HepG2 (cell line): ENCODE data around the gene SLC5A6. TPM values are rescaled to one million over a fixed set of nuclear protein-coding genes. Genes with fewer than 3 reads are reported as not detected.

Experiments
- CENPT ChIP-seq: sonication (generic); formaldehyde crosslinking; IDR thresholded peaks from 2 replicates; pipeline ENCODE4 v1.8.0; 2022; ENCODE audit warnings: low read depth, mild to moderate bottlenecking, moderate library complexity, missing genetic modification reagents
- CENPX ChIP-seq: sonication (generic); formaldehyde crosslinking; IDR thresholded peaks from 2 replicates; pipeline ENCODE4 v1.9.0; 2021; ENCODE audit warnings: mild to moderate bottlenecking, missing genetic modification reagents, moderate library complexity
- CHCHD3 ChIP-seq: sonication (generic); formaldehyde crosslinking; IDR thresholded peaks from 2 replicates; pipeline ENCODE4 v1.8.0; 2022; ENCODE audit warnings: mild to moderate bottlenecking, missing genetic modification reagents, moderate library complexity
- KDM1A ChIP-seq: IDR thresholded peaks from 2 replicates; pipeline ENCODE4 v1.6.1; 2016; ENCODE audit warnings: missing compliant biosample characterization
- MAF1 ChIP-seq: sonication (generic); formaldehyde crosslinking; IDR thresholded peaks from 2 replicates; pipeline ENCODE4 v1.5.0; 2020; ENCODE audit warnings: missing genetic modification reagents, borderline replicate concordance
- MEIS1 ChIP-seq: sonication (generic); formaldehyde crosslinking; IDR thresholded peaks from 2 replicates; pipeline ENCODE4 v1.9.0; 2021; ENCODE audit warnings: mild to moderate bottlenecking, missing genetic modification reagents, moderate library complexity, borderline replicate concordance
- NFIB ChIP-seq: sonication (generic); formaldehyde crosslinking; IDR thresholded peaks from 2 replicates; pipeline ENCODE4 v1.9.0; 2021; ENCODE audit warnings: missing genetic modification reagents, mild to moderate bottlenecking, borderline replicate concordance
- NFKB2 ChIP-seq: sonication (generic); formaldehyde crosslinking; IDR thresholded peaks from 2 replicates; pipeline ENCODE4 v1.4.0; 2020; ENCODE audit warnings: missing genetic modification reagents, borderline replicate concordance
- SRF ChIP-seq: IDR thresholded peaks from 2 replicates; pipeline ENCODE4 v1.6.1; 2011; ENCODE audit warnings: mild to moderate bottlenecking, low read depth, low read length, moderate library complexity
- WIZ ChIP-seq: sonication (generic); formaldehyde crosslinking; IDR thresholded peaks from 2 replicates; pipeline ENCODE4 v1.5.1; 2020; ENCODE audit warnings: mild to moderate bottlenecking, missing genetic modification reagents
- ZNF367 ChIP-seq: sonication (generic); formaldehyde crosslinking; IDR thresholded peaks from 2 replicates; pipeline ENCODE4 v1.4.0; 2020; ENCODE audit warnings: missing genetic modification reagents, borderline replicate concordance
- ZNF577 ChIP-seq: sonication (generic); formaldehyde crosslinking; IDR thresholded peaks from 2 replicates; pipeline ENCODE4 v1.4.0; 2020; ENCODE audit warnings: mild to moderate bottlenecking, low read depth, missing genetic modification reagents, borderline replicate concordance
- ZNF816 ChIP-seq: sonication (generic); formaldehyde crosslinking; IDR thresholded peaks from 2 replicates; pipeline ENCODE4 v1.8.0; 2022; ENCODE audit warnings: missing genetic modification reagents, mild to moderate bottlenecking, borderline replicate concordance
- ZNF841 ChIP-seq: sonication (generic); formaldehyde crosslinking; IDR thresholded peaks from 2 replicates; pipeline ENCODE4 v1.8.1; 2023; ENCODE audit warnings: missing genetic modification reagents, borderline replicate concordance
- polyA plus RNA-seq, 8 experiments: library from polyadenylated mRNA; depleted of rRNA in 3 of 8; stranded (reverse) in 7 of 8; unstranded in 1 of 8; fragments of >200 nt; fragmentation: Illumina TruSeq in 4 of 8; extraction: Trizol in 4 of 8; gene quantifications; 2 replicates each; pipeline versions ENCODE4 v1.2.1 to v1.2.3, GENCODE V29; 2011 to 2016; ENCODE audit warnings: low read depth in 4 of 8, missing spikeins in 1 of 8, mixed read lengths in 1 of 8; ENCODE audit not compliant: insufficient read depth in 1 of 8
- total RNA-seq, 5 experiments: library from RNA; depleted of rRNA; stranded (reverse); fragments of >200 nt; fragmentation: Illumina TruSeq; extraction: Trizol; gene quantifications; 2 replicates each; pipeline ENCODE4 v1.2.3, GENCODE V29; 2016; ENCODE audit warnings: low read depth in 1 of 5
- TF ChIP-seq, protein P1 (sequence below): IDR thresholded peaks from 2 replicates; pipeline ENCODE4 v1.4.0; 2020; ENCODE audit warnings: mild to moderate bottlenecking, missing genetic modification reagents
- TF ChIP-seq, protein P2 (sequence below): sonication (generic); formaldehyde crosslinking; IDR thresholded peaks from 2 replicates; pipeline ENCODE4 v1.5.0; 2020; ENCODE audit warnings: missing genetic modification reagents
- TF ChIP-seq, protein P3 (sequence below): sonication (generic); formaldehyde crosslinking; IDR thresholded peaks from 2 replicates; pipeline ENCODE4 v1.8.0; 2022; ENCODE audit warnings: mild to moderate bottlenecking, missing genetic modification reagents, moderate library complexity
- TF ChIP-seq, protein P4 (sequence below), 2 experiments: sonication (generic) in 1 of 2; formaldehyde crosslinking in 1 of 2; IDR thresholded peaks; 2 replicates each; pipeline versions ENCODE4 v1.4.0 to v1.6.1; 2018 to 2020; ENCODE audit warnings: missing genetic modification reagents in 2 of 2, borderline replicate concordance in 1 of 2, low read depth in 1 of 2, mild to moderate bottlenecking in 1 of 2, missing biosample characterization in 1 of 2
- TF ChIP-seq, protein P5 (sequence below): sonication (generic); formaldehyde crosslinking; IDR thresholded peaks from 2 replicates; pipeline ENCODE4 v1.4.0; 2020; ENCODE audit warnings: missing genetic modification reagents

The SLC5A6 gene
- total and polyA plus RNA-seq, 2 of the 13 experiments (the other 11 are each of a cell fraction or from before 2014, with no cell fraction given), result 135 to 417 TPM

DNA sequence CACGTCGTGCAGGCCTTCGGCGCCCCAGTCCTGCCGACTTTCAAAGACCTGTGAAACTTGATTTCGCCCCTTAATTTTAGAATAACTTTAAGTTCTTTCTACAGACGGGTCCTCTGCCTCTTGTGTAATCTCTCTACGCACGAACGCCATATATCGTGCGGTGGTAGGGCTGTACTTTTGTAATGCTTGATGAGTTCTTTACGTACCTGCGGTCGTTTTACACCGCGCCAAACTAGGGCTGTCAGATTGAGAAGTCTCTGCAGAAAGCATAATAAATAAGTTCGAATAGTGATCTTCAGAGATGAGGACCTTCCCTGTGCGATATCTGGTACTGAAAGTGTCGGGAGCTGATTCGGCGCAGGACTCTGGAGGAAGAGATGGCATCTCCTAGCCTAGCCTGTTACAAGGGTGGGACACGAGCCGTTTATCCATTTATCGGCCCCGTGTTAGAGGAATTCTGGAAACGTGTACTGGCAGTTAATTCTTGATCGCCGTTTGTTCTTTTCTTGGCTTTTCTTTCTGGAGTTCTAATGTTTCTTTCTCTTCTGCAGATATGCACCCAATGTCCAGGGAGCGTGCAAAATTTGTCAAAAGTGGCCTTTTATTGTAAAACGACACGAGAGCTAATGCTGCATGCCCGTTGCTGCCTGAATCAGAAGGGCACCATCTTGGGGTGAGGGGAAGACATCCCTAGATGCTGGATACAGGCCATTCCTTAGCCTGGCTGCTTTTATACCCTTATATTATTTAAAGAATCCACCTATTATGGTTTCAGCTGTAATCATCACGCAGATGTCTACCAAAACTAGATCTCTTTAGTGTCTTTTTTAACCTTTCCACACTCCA, 781 bp upstream of the SLC5A6 start (continued):
- TF ChIP-seq, protein P1, sequence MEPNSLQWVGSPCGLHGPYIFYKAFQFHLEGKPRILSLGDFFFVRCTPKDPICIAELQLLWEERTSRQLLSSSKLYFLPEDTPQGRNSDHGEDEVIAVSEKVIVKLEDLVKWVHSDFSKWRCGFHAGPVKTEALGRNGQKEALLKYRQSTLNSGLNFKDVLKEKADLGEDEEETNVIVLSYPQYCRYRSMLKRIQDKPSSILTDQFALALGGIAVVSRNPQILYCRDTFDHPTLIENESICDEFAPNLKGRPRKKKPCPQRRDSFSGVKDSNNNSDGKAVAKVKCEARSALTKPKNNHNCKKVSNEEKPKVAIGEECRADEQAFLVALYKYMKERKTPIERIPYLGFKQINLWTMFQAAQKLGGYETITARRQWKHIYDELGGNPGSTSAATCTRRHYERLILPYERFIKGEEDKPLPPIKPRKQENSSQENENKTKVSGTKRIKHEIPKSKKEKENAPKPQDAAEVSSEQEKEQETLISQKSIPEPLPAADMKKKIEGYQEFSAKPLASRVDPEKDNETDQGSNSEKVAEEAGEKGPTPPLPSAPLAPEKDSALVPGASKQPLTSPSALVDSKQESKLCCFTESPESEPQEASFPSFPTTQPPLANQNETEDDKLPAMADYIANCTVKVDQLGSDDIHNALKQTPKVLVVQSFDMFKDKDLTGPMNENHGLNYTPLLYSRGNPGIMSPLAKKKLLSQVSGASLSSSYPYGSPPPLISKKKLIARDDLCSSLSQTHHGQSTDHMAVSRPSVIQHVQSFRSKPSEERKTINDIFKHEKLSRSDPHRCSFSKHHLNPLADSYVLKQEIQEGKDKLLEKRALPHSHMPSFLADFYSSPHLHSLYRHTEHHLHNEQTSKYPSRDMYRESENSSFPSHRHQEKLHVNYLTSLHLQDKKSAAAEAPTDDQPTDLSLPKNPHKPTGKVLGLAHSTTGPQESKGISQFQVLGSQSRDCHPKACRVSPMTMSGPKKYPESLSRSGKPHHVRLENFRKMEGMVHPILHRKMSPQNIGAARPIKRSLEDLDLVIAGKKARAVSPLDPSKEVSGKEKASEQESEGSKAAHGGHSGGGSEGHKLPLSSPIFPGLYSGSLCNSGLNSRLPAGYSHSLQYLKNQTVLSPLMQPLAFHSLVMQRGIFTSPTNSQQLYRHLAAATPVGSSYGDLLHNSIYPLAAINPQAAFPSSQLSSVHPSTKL (CRISPR knock-in tag), result no peak
- no peak for TF ChIP-seq CENPX (CRISPR knock-in tag)
- TF ChIP-seq, protein P2, sequence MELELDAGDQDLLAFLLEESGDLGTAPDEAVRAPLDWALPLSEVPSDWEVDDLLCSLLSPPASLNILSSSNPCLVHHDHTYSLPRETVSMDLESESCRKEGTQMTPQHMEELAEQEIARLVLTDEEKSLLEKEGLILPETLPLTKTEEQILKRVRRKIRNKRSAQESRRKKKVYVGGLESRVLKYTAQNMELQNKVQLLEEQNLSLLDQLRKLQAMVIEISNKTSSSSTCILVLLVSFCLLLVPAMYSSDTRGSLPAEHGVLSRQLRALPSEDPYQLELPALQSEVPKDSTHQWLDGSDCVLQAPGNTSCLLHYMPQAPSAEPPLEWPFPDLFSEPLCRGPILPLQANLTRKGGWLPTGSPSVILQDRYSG (CRISPR knock-in tag), result peak; percentile 52; the same call in 1 of the 2 replicates
- no peak for TF ChIP-seq ZNF841
- TF ChIP-seq, protein P3, sequence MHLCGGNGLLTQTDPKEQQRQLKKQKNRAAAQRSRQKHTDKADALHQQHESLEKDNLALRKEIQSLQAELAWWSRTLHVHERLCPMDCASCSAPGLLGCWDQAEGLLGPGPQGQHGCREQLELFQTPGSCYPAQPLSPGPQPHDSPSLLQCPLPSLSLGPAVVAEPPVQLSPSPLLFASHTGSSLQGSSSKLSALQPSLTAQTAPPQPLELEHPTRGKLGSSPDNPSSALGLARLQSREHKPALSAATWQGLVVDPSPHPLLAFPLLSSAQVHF, result no peak
- TF ChIP-seq WIZ, result no peak
- no peak for TF ChIP-seq CHCHD3
- no peak for TF ChIP-seq CENPT (CRISPR knock-in tag)
- no peak for TF ChIP-seq NFIB (CRISPR knock-in tag)
- no peak for TF ChIP-seq ZNF367 (CRISPR knock-in tag)
- no peak for TF ChIP-seq MAF1 (CRISPR knock-in tag)
- TF ChIP-seq ZNF816 (CRISPR knock-in tag), result peak; percentile 8; the same call in 1 of the 2 replicates
- TF ChIP-seq, protein P4, sequence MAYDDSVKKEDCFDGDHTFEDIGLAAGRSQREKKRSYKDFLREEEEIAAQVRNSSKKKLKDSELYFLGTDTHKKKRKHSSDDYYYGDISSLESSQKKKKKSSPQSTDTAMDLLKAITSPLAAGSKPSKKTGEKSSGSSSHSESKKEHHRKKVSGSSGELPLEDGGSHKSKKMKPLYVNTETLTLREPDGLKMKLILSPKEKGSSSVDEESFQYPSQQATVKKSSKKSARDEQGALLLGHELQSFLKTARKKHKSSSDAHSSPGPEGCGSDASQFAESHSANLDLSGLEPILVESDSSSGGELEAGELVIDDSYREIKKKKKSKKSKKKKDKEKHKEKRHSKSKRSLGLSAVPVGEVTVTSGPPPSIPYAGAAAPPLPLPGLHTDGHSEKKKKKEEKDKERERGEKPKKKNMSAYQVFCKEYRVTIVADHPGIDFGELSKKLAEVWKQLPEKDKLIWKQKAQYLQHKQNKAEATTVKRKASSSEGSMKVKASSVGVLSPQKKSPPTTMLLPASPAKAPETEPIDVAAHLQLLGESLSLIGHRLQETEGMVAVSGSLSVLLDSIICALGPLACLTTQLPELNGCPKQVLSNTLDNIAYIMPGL (CRISPR knock-in tag; IDR thresholded peaks at IDR 0.05; ENCODE audit: borderline replicate concordance in 1 of 2, low read depth in 1 of 2), result no peak; a peak in 1 of 4 replicates
- TF ChIP-seq SRF, result no peak
- TF ChIP-seq NFKB2, result no peak
- TF ChIP-seq KDM1A, result 0 out of 2 replicates have a peak, but pooled peaks have one; percentile 3
- no peak for TF ChIP-seq ZNF577 (CRISPR knock-in tag)
- TF ChIP-seq, protein P5, sequence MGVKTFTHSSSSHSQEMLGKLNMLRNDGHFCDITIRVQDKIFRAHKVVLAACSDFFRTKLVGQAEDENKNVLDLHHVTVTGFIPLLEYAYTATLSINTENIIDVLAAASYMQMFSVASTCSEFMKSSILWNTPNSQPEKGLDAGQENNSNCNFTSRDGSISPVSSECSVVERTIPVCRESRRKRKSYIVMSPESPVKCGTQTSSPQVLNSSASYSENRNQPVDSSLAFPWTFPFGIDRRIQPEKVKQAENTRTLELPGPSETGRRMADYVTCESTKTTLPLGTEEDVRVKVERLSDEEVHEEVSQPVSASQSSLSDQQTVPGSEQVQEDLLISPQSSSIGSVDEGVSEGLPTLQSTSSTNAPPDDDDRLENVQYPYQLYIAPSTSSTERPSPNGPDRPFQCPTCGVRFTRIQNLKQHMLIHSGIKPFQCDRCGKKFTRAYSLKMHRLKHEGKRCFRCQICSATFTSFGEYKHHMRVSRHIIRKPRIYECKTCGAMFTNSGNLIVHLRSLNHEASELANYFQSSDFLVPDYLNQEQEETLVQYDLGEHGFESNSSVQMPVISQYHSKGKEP (CRISPR knock-in tag), result no peak
- no peak for TF ChIP-seq MEIS1 (CRISPR knock-in tag)
